Mesenchymal stem cell (in vitro differentiated cells and primary cell): ENCODE data around the gene WWOX.

ENCODE experiments used
- DNase-seq: peaks from one replicate; pipeline ENCODE4 v3.0.0-alpha.2; 2013
- H2AFZ ChIP-seq: one replicate; pipeline ENCODE4 v1.6.1; 2013; ENCODE audit warnings: low read depth, mild to moderate bottlenecking, control low read depth, inconsistent platforms, low read length, moderate library complexity
- H2AK5ac ChIP-seq: 2 replicates; pipeline ENCODE4 v1.6.1; 2013; ENCODE audit warnings: low read length, moderate library complexity, mild to moderate bottlenecking, inconsistent platforms; ENCODE audit not compliant: severe bottlenecking
- H2BK120ac ChIP-seq: one replicate; pipeline ENCODE4 v1.6.1; 2013; ENCODE audit warnings: low read depth, mild to moderate bottlenecking, inconsistent platforms, low read length, moderate library complexity
- H2BK12ac ChIP-seq, 2 experiments: one replicate each; pipeline ENCODE4 v1.6.1; 2013; ENCODE audit warnings: inconsistent platforms in 2 of 2, low read length in 2 of 2, mild to moderate bottlenecking in 2 of 2, moderate library complexity in 2 of 2, control low read depth in 1 of 2
- H2BK15ac ChIP-seq: one replicate; pipeline ENCODE4 v1.6.1; 2013; ENCODE audit warnings: mild to moderate bottlenecking, low read depth, inconsistent platforms; ENCODE audit not compliant: poor library complexity, severe bottlenecking
- H2BK5ac ChIP-seq: 2 replicates; pipeline ENCODE4 v1.6.1; 2013; ENCODE audit warnings: low read depth, mild to moderate bottlenecking, low read length, control low read depth, inconsistent platforms; ENCODE audit not compliant: poor library complexity, severe bottlenecking
- H3K14ac ChIP-seq, 2 experiments: one replicate each; pipeline ENCODE4 v1.6.1; 2013; ENCODE audit warnings: inconsistent platforms in 2 of 2, low read length in 2 of 2, control low read depth in 1 of 2, mild to moderate bottlenecking in 1 of 2, moderate library complexity in 1 of 2
- H3K18ac ChIP-seq, 2 experiments: one replicate each; pipeline ENCODE4 v1.6.1; 2013; ENCODE audit warnings: inconsistent platforms in 2 of 2, low read length in 2 of 2, control low read depth in 1 of 2, low read depth in 1 of 2, mild to moderate bottlenecking in 1 of 2
- H3K23ac ChIP-seq, 2 experiments: one replicate each; pipeline ENCODE4 v1.6.1; 2013; ENCODE audit warnings: inconsistent platforms in 2 of 2, low read length in 2 of 2, mild to moderate bottlenecking in 2 of 2, moderate library complexity in 2 of 2, control low read depth in 1 of 2
- H3K27ac ChIP-seq: 2 replicates; pipeline ENCODE4 v1.5.1; 2013; ENCODE audit warnings: mild to moderate bottlenecking, moderate library complexity, low read length, control low read depth, inconsistent platforms; ENCODE audit not compliant: poor library complexity, severe bottlenecking
- H3K27me3 ChIP-seq, 2 experiments: 2 replicates each; pipeline versions ENCODE4 v1.6.1 to v1.7.0; 2013; ENCODE audit warnings: low read length in 2 of 2, mild to moderate bottlenecking in 2 of 2, moderate library complexity in 2 of 2, control low read depth in 1 of 2, inconsistent platforms in 1 of 2; ENCODE audit not compliant: control insufficient read depth in 1 of 2, insufficient read depth in 1 of 2
- H3K36me3 ChIP-seq, 2 experiments: 2 replicates each; pipeline versions ENCODE4 v1.6.1 to v1.7.0; 2013; ENCODE audit warnings: low read length in 2 of 2, control low read depth in 1 of 2, inconsistent platforms in 1 of 2, low read depth in 1 of 2, mild to moderate bottlenecking in 1 of 2; ENCODE audit not compliant: insufficient read depth in 2 of 2, control insufficient read depth in 1 of 2
- H3K4ac ChIP-seq, 2 experiments: one replicate each; pipeline ENCODE4 v1.6.1; 2013; ENCODE audit warnings: inconsistent platforms in 2 of 2, low read length in 2 of 2, mild to moderate bottlenecking in 2 of 2, moderate library complexity in 2 of 2, control low read depth in 1 of 2, low read depth in 1 of 2
- H3K4me1 ChIP-seq: 2 replicates; pipeline ENCODE4 v1.6.1; 2013; ENCODE audit warnings: low read depth, low read length, control low read depth; ENCODE audit not compliant: control insufficient read depth, insufficient read depth
- H3K4me2 ChIP-seq: 2 replicates; pipeline ENCODE4 v1.6.1; 2013; ENCODE audit warnings: low read length, mild to moderate bottlenecking, inconsistent platforms; ENCODE audit not compliant: poor library complexity, severe bottlenecking
- H3K4me3 ChIP-seq, 2 experiments: 2 replicates each; pipeline versions ENCODE4 v1.5.1 to v1.7.0; 2013; ENCODE audit warnings: low read length in 2 of 2, mild to moderate bottlenecking in 2 of 2, control low read depth in 1 of 2, low read depth in 1 of 2; ENCODE audit not compliant: insufficient read depth in 1 of 2
- H3K79me1 ChIP-seq: replicated peaks from 2 replicates; pipeline ENCODE4 v1.6.1; 2013; ENCODE audit warnings: mild to moderate bottlenecking, control low read depth, low read length, inconsistent platforms; ENCODE audit not compliant: poor library complexity, severe bottlenecking
- H3K9ac ChIP-seq: 2 replicates; pipeline ENCODE4 v1.7.0; 2013; ENCODE audit warnings: mild to moderate bottlenecking, low read length, moderate library complexity
- H3K9me3 ChIP-seq: 2 replicates; pipeline ENCODE4 v1.7.0; 2013; ENCODE audit warnings: mild to moderate bottlenecking, low read length; ENCODE audit not compliant: control insufficient read depth
- H4K8ac ChIP-seq: one replicate; pipeline ENCODE4 v1.6.1; 2013; ENCODE audit warnings: inconsistent platforms, mild to moderate bottlenecking, low read length, moderate library complexity
- H4K91ac ChIP-seq: one replicate; pipeline ENCODE4 v1.6.1; 2013; ENCODE audit warnings: mild to moderate bottlenecking, low read length, inconsistent platforms
- WGBS: methylation state at CpG from one replicate; pipeline ENCODE4 v1.1.7; 2013; ENCODE audit warnings: mixed read lengths; 5-methylcytosine and 5-hydroxymethylcytosine counted together

WWOX gene

DNA sequence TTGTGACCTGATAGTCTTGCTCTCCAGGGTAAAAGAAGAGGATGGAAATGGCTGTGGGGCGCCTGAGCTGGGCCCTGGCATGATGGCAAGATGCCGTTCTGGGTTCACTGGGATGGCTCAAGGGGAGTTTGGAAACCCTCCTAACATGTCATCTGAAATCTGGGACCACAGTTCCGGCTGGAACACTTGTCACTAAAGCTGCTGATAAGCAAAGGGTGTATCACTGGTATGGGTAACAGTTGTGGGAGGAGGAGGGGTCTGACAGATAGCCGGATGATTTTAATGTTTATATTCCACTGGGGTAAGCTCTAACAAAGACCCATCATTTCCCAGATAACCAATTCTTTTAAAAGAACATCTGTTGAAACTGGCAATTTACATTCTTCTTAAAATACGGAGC, 390.2 kb downstream of the WWOX start:
- H3K36me3 ChIP-seq = no peaks in the 10 kb centered on the region
- no peak overlapping the region for H4K91ac ChIP-seq
- H2BK120ac ChIP-seq = no peak overlapping the region
- H3K4me2 ChIP-seq = no peak overlapping the region
- 96% methylated on average over 2 of the region's 5 CpGs for WGBS
- H3K18ac ChIP-seq = no peak overlapping the region
- H3K14ac ChIP-seq = no peak overlapping the region
- DNase-seq = no peak
- H3K4me1 ChIP-seq = no peaks in the 10 kb centered on the region
- H3K23ac ChIP-seq = no peak overlapping the region
- no peak overlapping the region for H2BK5ac ChIP-seq
- H3K9ac ChIP-seq = no peak overlapping the region
- no peak overlapping the region for H4K8ac ChIP-seq
- no peak overlapping the region for H3K4ac ChIP-seq
- no peak overlapping the region for H2AFZ ChIP-seq
- no peak overlapping the region for H2AK5ac ChIP-seq
- H3K27ac ChIP-seq = no peak overlapping the region
- H2BK12ac ChIP-seq = no peak overlapping the region
- no peaks in the 10 kb centered on the region for H3K79me1 ChIP-seq
- H3K9me3 ChIP-seq = no peaks in the 10 kb centered on the region
- H3K4me3 ChIP-seq = no peak overlapping the region
- H3K27me3 ChIP-seq = no peaks in the 10 kb centered on the region
- no peak overlapping the region for H2BK15ac ChIP-seq

DNA sequence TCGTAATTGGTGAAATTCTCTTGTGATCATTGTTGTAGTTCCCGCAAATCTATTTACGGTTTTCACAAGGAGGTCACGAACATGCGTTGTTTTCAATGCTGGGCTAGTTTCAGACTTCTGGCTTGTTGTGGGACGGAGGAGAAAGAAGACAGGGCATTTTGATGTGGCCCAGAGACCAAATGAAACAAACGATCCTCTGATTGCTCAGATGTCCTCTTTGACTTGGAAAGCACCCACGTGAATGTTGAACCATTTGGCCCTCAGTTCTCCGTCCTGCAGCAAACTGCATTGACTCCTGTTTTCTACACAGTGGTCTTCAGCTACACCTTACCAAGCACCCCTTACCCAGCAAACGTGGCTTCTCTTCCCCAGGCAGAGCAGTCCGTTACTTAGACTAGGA, 391.0 kb downstream of the WWOX start:
- no peak overlapping the region for H3K23ac ChIP-seq
- no peak overlapping the region for H4K91ac ChIP-seq
- no peaks in the 10 kb centered on the region for H3K27me3 ChIP-seq
- no peak overlapping the region for H3K9ac ChIP-seq
- no peak overlapping the region for H4K8ac ChIP-seq
- 95% methylated on average over 11 of the region's 11 CpGs for WGBS
- H3K4me3 ChIP-seq = no peak overlapping the region
- H2AK5ac ChIP-seq = no peak overlapping the region
- no peak overlapping the region for H2BK15ac ChIP-seq
- H3K4me1 ChIP-seq = no peaks in the 10 kb centered on the region
- H2AFZ ChIP-seq = no peak overlapping the region
- H3K14ac ChIP-seq = no peak overlapping the region
- DNase-seq = no peak
- H3K27ac ChIP-seq = no peak overlapping the region
- H3K4ac ChIP-seq = no peak overlapping the region
- no peaks in the 10 kb centered on the region for H3K36me3 ChIP-seq
- H2BK120ac ChIP-seq = no peak overlapping the region
- no peak overlapping the region for H2BK5ac ChIP-seq
- H3K4me2 ChIP-seq = no peak overlapping the region
- no peak overlapping the region for H2BK12ac ChIP-seq
- H3K18ac ChIP-seq = no peak overlapping the region
- no peaks in the 10 kb centered on the region for H3K9me3 ChIP-seq
- no peaks in the 10 kb centered on the region for H3K79me1 ChIP-seq

DNA sequence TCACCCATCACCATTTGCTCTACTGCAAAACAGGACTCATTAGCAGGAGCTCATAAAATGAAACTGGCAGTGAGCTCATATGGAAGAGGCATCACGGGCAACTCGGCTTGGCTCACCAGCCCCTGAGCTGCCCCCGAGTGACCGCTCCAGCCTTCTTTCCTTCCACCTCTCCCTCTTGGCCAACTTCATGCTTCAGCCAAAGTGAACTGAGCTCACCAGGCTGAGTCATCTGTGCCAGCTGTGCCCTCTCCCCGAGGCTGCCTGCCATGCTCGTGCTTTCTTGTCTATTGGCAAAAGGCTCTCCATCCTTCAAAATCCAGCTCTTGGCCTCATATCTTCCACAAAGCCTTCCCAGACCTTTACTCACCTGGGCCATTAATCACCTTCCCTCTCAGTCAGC, 391.4 kb downstream of the WWOX start:
- Histone ChIP-seq H3K4me2 (no peak overlapping the region), H3K23ac (no peak overlapping the region), H3K79me1 (no peaks in the 10 kb centered on the region), H3K18ac (no peak overlapping the region), H2BK5ac (no peak overlapping the region), H2BK15ac (no peak overlapping the region), H3K14ac (no peak overlapping the region), H2AFZ (no peak overlapping the region), H3K4me1 (no peaks in the 10 kb centered on the region), H4K91ac (no peak overlapping the region), H3K9me3 (no peaks in the 10 kb centered on the region), H4K8ac (no peak overlapping the region), H3K27ac (no peak overlapping the region), H3K27me3 (no peaks in the 10 kb centered on the region), H2BK120ac (no peak overlapping the region), H3K4ac (no peak overlapping the region), H2BK12ac (no peak overlapping the region), H3K9ac (no peak overlapping the region), H3K36me3 (no peaks in the 10 kb centered on the region), H3K4me3 (no peak overlapping the region), H2AK5ac (no peak overlapping the region)
- DNase-seq = no peak
- WGBS = 91% methylated on average over 6 of the region's 6 CpGs

DNA sequence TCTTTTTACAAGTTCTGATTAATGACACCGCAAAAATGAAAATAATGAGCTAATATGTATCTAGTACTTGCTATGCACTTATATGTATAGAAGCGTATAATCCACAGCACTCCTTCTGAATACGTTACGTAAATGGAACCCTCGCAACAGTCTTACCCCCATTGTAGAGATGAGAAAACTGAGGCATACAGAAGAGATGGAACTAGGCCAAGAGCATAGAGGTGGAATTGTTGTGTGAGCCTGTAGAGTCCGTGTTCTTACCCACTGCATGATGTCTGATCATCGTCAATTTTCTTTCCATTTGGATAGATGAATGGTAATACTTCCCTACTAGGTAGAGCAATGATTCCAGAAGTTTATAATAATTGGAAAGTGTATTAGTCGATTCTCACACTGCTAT, 394.1 kb downstream of the WWOX start:
- Histone ChIP-seq H2AFZ (no peak overlapping the region), H3K27ac (no peak overlapping the region), H4K8ac (no peak overlapping the region), H3K4me2 (no peak overlapping the region), H2AK5ac (no peak overlapping the region), H3K4me1 (no peaks in the 10 kb centered on the region), H2BK15ac (no peak overlapping the region), H3K9me3 (no peaks in the 10 kb centered on the region), H3K79me1 (no peaks in the 10 kb centered on the region), H3K23ac (no peak overlapping the region), H3K36me3 (no peaks in the 10 kb centered on the region), H2BK5ac (no peak overlapping the region), H3K9ac (no peak overlapping the region), H3K4ac (no peak overlapping the region), H3K27me3 (no peaks in the 10 kb centered on the region), H2BK12ac (no peak overlapping the region), H3K4me3 (no peak overlapping the region), H2BK120ac (no peak overlapping the region), H4K91ac (no peak overlapping the region), H3K18ac (no peak overlapping the region), H3K14ac (no peak overlapping the region)
- WGBS = 96% methylated on average over 7 of the region's 8 CpGs
- no peak for DNase-seq
